ENCODE data around the gene OBP2B.

DNA sequence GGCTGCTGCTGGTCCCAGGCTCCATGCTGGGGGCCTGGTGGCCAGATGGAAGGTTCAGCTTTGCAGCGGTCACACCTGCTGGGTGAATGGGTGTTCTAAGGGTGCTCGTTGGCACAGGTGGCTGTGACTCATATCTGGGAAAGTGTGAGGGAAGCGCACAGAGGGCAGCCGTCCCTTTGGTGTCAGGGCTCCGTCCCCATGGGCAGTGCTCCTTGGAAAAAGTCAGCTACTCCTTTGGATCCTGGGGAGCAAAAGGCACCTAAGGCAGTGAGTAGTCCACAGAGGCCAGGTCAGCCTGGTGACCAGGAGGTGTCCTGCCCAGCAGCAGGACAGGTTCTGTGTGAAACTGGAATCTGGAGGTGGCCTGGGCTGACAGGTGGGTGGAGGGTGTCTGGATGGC, 26.9 kb downstream of the OBP2B start:
- TF ChIP-seq EZH2 (IDR thresholded peaks at IDR 0.05; ENCODE audit: borderline replicate concordance, low read length) (no peak), CTCF (IDR thresholded peaks at IDR 0.05; ENCODE audit: low read length) (no peak)
